DMS114 treated with DMSO at 0.1 percent for 48 hours (cell line): ENCODE data around the gene KCNIP3.

Source experiments
- DNase-seq: peaks from one replicate; lab custom pipeline; 2025; ENCODE audit not compliant: unreplicated experiment; lab: John Stamatoyannopoulos, UW

KCNIP3 gene

DNA sequence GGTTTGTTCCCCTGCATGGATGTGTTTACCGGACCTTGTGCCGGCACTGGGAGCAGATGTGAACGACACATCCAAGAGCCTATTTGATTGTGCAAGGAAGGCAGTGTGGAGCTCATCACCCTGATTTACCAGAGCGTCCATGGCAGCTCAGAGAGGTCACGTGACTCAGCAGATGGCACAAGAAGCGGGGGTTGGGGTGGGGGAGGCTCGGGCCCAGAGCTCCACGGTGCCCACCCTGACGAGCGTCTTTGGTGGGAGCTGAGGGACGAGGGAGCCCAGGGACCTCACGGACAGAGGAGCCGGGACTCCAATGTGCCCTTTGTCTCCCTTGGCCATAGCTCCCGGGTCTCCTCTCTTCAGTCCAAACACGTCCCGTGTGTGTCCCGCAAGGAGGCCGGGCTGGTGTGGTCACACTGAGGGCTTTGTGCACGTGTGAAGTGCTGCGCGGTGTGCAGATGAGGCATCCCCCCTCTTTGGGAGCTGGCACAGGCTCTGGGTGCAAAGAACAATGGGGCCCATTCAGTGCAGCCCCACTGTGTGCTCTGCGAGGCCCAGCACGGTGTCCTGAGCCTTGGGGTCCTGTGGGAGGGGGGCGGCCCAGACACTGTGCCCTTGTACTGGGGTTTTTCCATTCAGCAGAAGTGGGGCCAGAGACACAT, 15.5 kb downstream of the KCNIP3 start:
- no peak for DNase-seq

DNA sequence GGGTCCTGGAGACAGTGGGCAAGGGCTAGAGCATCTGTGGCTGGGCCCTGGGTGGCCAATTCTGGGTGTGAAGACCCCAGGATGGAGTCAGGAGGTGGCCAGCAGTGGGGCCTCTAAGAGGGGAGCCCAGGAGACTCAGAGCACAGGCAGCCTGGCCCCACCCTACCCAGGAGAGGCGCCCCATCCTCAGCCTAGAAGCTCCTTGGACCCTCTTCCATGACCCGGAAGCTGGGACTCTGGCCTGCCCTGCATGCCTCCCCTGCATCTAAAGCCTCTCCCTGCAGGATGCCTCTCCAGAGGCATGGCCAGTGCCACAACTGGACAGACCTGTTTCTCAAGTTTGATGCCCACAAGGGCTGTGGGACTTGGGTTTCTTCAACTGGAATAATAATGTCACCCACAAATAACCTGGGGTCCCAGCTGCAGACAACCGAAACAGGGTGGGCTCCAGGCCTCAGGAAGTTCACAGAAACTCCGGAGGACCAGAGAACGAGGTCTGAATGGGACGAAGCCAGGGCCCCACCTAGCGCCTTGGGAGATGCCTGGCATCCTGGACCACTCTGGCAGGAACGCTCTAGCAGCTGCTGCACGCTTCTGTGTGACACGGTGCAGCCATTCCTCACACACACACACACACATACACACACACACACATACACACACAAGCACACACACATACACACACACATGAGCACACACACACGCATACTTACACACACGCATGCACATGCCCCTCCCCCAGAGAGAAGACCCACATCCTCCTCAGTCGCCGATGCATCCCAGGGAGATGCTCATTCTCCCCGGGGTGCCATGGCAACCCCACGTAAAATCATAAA, 16.4 kb downstream of the KCNIP3 start:
- DNase-seq = no peak

DNA sequence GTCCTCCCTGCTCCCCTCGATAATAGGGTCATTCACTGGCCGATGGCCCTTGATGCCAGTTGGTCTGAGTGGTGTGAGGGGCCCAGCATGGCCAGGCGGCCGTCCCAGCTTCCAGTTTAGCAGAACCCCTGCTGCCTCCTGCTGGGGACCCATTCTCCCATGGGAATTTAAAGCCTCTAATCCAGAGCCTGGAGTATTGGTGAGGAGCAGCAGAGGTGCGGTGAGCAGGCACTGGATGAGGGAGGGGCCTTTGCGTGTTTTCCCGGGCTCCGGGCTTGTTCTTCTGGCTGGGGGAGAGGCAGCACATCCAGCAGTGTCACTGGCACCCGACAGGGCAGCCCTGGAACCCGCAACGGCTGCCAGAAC, 17.4 kb downstream of the KCNIP3 start:
- DNase-seq = no peak

DNA sequence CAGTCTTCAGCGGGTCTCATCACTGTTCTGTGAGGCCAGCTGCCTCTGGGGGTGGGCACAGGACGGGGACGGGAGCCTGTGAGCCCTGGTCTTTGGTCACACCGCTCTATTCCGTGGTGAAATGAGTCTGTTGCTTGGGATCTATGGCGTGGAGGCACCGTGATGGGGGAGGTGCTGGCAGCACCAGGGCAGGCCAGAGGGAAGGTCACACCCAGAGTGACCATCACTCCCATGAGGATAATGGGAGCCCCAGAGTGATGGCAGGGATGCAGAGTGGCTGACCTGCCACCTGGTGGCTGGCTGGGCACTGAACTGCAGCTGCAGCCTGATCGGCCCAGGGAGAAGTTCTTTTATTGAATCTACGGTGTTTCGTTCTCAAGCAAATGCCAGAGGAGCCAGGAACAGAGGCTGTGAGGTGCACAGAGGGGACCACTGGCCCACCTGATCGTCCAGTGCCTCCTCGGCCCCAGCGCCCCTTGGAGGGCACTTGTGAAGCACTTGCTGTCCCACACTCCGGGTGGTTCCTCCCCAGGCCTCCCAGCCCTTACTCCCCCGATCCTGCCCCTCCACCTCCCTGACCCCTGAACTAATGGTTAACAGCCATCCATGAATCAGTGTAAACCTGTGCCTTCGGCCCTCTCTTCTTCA, 17.9 kb downstream of the KCNIP3 start:
- peak; percentile 21 for DNase-seq

DNA sequence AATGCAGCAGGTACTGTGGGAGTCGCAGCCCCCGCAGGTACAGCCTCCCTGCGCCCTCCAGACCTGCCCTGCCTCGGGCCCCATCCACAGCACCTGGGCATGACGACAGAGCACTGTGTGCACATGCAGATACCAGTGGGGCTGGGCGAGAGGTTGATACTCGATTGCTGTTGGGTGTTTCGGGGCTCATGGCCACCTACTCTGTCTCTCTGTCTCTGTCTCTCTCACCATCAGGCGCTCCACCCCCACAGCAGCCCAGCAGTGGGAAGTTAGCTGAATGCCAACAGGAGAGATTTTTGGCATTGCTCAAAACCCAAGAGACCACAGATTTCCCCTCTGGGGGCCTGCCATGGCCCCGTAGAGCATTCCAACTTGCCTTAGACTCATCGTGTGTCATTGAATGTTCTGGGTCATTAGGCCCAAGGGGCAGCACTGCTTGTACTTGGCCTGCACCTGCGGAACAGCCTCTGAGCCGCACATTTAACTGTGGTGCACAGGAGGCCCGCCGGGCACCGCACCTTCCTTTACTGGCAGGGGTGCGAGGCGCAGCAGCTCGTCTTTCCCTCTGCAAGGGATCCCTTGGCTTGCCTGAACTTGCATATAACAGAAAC, 18.8 kb downstream of the KCNIP3 start:
- no peak for DNase-seq

DNA sequence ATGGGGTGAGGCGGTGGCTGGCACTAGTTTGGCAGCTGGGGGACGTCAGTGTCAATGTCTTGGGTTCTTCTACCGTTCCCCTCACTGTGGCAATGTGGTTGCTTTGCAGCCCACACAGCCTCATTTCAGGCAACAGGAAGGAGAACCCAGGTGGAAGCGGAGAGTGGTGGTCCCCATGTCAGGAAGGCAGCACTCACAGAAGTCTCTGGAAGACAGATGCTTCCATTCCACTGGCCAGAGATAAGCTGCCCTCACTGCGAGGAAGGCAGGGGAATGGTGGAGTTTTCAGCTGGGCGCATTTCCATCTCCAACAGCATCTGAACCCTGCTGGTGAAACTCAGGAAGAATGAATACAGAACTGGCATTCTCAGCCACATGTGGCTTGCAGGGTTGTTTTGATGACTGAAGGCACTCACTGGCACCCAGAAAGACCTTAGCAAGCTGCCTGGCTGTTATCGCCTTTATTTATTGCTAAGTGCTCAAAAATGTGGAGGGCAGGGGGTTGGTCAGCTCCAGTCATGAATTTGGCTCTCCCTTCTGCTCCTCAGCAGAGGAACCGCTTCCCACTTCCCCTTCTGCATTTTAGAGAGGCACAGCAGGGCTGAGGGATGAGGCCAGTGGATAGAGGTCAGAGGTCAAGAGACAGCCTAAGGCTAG, 19.4 kb downstream of the KCNIP3 start:
- DNase-seq = no peak

DNA sequence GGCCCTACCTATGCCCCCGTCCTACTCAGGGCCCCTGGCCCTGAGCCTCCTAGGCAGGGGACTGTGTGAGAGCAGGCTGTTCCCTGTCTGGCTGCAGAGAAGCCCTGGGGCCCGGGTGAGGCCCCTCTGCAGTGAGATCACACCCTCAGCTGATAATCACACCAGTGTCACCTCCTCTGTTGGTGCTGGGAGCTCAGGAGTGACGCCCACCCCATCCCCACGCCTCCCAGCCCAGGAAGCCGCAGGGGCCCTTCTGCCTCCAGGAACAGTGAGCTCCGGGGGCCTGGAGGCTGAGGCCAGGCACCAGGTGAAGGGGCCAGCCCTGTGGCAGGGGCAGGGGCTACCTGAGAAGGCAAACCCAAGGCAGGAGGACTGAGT, 20.0 kb downstream of the KCNIP3 start:
- no peak for DNase-seq

DNA sequence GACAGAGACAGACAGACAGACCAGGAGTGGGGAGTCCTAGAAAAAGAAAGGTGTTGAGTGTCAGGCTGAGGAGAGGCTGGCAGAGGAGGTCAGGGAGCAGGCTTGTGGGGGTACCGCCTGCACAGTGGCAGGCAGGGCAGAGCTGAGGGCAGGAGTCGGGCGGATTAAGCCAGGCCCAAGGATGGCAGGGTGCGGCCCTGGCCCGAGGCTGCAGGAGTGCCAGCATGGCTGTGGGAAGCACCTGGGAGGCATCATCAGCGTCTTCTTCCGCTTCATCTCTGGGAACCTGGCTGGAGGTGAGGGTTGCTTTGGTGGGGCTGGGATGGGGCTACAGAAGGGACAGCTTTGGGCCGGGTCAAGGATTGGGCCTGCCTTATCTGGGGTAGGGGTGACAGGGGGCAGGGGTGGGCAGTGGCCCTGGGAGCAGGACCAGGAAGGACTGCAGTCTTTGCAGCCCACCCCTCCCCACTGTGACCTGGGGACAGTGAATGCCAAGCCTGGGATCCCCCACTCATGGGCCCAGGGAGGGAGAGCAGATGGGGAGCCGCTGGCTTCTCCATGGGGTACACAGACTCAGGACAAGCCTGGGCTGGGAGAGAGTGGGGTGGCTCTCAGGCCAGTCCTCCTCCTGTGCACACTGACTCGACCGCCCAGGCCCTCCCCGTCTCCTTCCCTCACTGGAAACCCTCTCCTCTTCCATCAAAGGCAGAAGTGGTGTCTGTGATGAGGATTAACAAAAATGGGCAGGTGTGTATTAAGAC, 20.7 kb downstream of the KCNIP3 start:
- DNase-seq = no peak

DNA sequence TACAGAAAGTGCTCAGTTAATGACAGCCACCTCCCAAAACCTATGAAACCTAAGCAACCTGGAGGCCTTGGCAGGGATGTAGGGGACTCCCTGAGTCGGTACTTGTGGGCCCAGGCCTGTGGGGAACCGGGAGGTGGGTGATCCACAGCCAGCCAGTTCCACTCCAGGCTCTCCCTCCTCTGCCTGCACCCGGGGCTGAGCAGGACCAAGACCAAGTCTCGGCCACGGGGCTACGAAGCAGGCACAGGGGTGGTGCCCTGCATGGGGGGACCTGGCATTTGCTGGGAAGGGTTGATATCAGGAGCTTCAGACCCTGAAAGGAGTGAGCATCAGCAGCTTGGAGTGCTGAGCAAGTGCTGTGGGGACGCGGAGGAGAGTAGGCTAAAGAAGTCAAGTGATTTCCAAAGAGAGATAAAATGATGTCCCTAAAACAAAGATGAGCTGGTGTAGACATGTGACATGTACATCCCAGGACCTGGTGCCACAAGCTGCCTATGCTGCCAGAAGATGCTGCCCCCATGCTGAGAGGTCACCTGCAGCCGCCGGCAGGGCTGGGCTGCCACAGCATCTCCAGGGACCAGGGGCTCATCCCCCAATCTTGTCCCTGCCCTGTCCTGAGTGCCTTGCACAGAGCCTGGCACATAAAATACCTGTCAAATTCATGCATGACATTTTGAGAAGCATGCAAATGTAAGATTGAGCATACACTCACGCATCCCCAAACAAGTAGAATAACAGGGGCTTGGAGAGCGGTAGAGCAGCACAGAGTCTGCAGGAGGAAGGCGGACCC, 21.5 kb downstream of the KCNIP3 start:
- no peak for DNase-seq

DNA sequence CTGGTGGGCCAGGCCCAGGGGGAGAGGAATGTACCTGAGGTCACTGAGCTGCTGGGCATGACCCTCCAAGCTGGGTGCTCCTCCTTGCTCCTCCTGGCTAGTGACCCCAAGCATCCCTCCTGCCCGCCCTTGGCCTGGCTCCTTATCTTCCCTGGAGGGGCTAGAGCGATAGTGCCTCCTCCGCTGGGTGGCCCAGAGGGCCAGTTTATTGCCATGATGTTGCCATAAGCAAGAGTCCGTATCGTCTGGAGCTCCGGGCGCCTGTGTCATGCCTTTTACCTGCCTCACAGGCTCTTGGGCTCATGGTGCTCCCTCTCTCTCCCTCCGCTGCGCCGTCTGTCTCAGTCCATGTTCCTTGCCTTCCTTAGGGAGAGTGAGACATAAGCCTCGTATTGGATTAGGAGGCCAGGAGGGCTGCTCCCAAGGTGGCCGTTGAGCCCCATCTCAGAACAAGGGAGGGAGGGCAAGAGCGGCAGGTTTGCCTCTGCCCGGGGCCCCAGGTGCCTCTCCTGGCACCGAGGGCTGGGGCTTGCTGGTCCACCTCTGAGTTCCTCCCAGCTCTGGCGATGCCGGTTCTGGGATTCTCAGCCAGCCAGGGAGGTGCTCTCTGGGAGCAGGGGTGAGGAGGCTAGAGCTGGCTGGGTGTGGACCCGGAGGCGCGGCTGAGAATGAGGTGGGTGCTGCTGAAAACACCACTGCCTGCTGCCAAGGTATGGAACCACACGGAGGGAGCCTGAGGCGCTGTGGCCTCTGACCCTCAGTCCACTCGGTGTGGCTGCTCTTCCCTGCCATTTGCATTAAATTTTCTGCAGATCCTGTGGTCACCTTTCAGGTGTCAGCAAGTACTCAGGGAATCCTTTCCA, 22.6 kb downstream of the KCNIP3 start:
- no peak for DNase-seq

DNA sequence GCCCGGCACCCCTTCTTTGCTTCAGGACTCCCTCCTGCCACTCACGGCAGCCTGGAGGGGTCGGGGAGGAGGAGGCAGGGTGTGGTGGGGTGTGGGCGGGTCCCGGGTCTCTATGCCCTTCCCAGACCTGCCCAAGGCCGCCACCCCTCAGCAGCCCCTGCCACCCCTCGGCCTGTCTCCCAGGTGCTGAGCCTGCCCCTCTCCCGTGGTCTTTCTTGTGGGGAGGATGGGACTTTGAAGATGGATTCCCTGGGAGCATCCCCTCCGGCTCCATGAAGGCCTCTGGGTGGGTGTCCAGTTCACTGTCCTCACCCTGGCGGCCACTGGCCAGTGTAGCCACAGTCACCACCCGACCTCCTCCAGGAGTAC, 23.2 kb downstream of the KCNIP3 start:
- no peak for DNase-seq

DNA sequence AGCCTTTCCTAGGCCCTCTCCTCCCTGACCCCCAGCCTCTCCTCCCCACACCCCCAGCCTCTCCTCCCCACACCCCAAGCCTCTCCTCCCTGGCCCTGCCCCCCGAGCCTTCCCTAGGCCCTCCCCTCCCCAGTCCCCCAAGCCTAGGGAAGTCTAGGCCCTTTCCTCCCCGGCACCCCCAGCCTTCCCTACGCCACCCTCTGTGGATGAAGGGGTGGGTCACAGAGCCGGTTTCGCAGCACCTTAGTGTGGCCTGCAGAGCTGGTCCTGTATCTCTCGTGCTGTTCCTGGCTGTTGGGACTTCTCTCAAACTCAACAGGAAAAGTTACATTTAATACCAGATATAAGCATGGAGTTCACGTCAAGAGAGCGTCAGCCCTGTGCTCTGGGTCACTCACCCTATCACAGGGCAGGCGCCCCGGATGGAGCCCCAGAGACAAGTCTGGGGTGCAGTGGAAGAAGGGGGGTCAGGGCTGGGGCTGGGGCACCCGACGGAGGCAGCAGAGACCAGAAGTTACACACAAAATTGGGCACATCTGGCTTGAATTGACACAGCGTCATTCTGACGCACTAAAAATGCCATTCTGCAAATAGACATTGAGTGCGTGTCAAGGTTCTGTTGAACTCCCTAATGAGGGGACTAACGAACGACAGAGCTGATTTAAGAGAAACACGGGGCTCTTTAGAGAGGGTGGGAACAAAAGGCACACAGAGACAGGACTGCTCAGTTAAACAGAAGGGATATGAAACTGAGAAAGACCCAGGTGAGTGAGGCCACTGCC, 24.0 kb downstream of the KCNIP3 start:
- DNase-seq = no peak

DNA sequence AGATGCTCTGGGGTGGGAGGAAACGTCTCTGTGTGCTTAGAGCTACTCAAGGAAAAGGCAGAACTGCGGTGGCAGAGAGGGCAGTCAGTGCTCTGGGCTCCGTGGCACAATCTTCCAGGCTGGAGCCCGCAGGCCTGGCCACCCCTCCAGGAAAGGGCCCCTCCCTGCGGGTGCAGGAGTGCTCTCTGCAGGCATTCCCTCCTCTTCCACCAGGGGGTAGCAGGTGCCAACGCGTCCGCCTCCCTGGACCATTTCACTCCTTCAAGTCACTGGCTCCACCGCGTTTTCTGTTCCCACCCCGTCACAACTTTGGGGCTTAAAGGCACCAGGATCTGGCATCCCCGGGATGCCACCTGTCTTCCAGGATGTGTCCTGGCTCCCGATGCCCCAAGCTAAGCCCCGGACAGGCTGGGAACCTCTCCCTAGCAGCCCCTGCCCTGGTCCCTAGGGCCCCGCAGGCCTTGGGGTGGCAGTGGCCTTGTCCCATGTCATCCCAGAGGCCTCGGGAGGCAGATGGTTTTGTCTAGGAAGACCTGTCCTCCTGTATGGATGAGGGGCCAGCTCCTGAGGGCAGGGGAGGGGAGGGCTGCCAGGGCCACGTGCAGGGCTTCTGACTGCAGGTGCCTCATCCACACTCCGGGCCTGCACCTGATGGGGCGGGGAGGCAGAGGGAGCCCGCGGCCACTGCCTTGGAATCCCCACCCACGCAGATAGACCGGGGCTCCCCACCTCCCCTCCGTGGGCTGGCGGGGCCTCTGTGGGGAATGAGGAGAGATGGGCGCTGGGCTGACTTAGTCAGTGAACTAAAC, 26.4 kb downstream of the KCNIP3 start:
- peak; percentile 31 for DNase-seq

DNA sequence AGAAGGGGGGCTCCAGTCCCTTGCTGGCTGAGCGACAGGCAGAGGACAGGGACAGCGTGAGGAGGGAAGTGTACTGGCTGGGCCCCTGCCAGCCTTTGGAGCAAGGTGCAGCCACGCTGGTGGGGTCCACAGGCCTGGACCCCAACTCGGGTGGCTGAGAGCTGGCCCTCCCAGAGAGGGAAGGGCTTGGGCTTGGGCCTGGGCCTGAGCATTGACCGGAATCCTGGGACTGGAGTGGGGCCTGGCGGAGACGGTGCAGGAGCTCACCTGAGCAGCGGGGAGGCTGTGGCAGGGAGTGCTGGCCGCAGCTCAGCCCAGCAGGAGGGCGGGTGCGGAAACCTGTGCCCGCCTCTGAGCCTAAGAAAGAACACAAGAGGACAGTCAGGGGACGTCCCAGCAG, 27.9 kb downstream of the KCNIP3 start:
- DNase-seq = no peak

DNA sequence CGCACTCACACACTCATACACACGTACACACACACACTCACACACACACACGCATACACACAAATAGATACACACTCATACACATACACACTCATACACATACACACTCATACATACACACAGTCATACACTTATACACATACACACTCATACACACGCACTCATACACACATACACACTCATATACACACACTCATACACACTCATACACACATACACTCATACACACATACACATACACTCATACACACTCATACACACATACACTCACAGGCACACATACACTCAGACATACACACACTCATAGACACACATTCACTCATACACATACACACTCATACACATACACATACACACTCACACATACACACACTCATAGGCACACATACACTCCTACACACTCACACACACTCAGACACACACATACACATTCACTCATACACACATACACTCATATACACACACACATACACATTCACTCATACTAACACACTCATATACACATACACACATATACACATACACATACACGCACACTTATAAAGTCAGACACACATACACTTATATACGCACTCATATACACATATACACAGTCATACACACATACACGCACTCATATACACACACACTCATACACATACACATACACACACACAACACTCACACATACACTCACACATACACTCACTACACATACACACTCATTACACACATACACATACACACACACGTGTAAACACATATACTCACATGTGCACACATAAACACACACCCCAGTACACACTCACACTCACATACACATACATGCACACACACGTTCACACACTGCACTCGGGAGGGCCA, 28.7 kb downstream of the KCNIP3 start:
- DNase-seq = no peak

DNA sequence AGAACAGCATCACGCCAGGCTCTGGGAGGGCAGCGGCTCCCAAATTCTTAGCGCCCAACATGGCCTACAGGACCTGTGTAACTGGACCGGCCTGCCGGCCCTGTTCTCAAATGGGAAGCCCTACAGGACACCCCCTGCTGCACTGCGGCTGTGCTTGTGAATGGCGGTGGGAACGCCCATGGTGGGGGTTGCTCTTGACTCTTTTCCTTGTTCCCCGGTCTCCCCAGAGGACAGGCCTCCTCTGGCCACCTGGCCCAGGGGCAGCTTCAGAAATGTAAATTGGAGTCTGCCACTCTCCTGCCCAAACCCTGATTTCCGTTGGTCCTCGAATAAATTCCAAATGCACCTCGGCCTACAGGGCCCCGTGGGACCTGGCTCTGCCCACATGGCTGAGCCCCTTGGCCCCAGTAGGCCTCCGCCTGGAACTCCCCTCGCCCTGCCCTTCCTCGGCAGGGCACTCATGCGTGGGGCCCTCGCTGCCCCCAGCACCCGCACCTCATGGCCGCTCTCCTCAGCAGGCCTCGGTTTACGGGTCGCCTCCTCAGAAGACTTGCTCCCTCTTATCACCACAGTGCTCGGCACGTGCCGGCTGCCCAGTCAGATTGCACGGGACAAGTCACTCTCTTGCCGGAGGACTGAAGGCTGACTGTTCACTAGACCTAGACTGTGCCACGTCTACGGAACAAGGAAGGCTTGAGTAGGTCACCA, 29.4 kb downstream of the KCNIP3 start:
- DNase-seq = no peak
